Measurements from ENCODE around the gene CDH23.

The CDH23 gene

GRCh38 chr10:71511206-71511605 lies 114.5 kb downstream of the CDH23 start:
- DNase-seq (ENCODE audit: extremely low read depth in 1 of 2, low read depth in 1 of 2) = no peak

DNA sequence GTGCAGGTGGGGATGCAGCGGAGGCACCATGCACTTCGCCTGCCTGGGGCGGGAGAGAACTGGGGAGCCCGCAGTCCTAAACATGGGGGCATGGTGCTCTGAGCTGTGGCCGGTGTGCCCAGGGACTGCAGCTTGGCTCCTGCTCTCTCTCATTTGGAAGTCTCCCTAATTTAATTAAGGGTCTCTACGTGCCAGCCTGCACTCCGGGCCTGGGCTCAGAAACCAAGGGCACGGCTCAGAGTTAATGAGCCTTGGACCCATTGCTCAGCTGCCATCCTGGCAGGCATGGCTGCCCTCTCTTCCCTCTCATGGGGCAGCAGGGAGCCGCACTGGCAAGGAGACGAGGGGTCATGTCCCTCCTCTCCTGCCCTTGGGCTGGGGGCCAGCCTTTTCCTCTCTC lies 115.6 kb downstream of the CDH23 start:
- no peak for DNase-seq (ENCODE audit: extremely low read depth in 1 of 2, low read depth in 1 of 2)

GRCh38 chr10:71512761-71513539 lies 116.2 kb downstream of the CDH23 start:
- no peak for DNase-seq (ENCODE audit: extremely low read depth in 1 of 2, low read depth in 1 of 2)

DNA sequence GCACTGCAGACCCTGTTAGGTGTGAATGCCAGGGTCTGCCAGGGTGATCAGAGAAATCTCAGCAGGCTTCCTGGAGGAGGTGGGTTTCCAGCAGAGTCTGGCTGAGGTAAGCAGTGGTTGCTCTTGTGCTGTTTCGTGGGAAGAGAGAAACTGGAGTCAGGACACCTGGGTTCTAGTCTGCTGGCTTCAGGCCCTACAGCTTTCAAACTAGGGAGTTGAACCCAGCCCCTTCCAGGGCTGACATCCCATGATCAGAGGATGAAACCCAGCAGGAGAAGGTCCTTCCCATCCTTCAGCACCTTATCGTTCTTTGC lies 116.8 kb downstream of the CDH23 start:
- no peak for DNase-seq (ENCODE audit: extremely low read depth in 1 of 2, low read depth in 1 of 2)

DNA sequence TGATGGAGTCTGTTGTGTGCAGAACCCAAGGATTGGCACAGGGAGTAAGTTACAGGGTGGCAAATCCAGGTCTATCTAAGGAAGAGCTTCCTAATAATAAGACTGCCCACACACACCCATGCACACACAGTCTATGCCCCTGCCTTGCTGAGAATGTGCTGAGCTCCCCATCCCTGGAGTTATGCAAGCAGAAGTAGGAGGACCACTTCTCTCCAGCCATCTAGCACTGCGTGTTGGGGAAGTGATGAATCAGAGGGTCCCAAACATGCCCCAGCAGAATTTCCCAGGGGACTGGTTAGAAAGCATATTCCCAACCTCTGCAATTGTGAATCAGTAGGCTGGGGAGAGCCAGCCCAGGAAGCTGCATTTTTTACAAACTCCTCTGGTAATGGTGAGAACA lies 117.2 kb downstream of the CDH23 start:
- no peak for DNase-seq (ENCODE audit: extremely low read depth in 1 of 2, low read depth in 1 of 2)

DNA sequence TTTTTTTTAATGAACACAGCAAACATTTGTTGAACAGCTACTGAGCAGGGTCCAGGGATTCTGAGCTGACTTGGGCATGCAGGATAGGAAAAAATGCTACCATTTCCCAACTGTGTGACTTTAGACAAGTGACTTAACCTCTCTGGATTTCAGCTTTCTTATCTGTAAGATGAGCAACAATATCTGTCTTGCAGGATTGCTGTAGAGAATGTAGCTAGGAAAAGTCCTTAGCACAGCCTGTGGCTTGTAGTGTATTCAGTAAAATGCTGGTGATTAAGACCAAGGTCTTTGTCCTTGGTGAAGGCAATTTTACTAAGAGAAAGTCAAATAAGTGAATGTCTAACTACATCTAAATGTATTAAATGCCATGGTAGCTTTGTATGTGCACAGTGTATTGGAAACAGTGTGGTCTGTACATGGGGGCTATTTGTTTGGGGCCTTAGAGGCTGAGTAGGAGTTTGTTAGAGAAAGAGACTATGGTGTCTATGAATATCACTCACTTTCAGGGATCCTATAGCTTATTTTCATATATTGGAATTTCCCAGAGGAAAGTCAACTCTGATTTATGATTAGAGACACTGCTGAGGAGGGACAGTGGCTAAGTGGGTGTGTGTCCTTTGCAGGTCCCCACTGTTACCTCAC lies 118.9 kb downstream of the CDH23 start:
- no peak for DNase-seq (ENCODE audit: extremely low read depth in 1 of 2, low read depth in 1 of 2)

GRCh38 chr10:71516890-71517289 lies 120.2 kb downstream of the CDH23 start:
- no peak for DNase-seq (ENCODE audit: extremely low read depth in 1 of 2, low read depth in 1 of 2)

DNA sequence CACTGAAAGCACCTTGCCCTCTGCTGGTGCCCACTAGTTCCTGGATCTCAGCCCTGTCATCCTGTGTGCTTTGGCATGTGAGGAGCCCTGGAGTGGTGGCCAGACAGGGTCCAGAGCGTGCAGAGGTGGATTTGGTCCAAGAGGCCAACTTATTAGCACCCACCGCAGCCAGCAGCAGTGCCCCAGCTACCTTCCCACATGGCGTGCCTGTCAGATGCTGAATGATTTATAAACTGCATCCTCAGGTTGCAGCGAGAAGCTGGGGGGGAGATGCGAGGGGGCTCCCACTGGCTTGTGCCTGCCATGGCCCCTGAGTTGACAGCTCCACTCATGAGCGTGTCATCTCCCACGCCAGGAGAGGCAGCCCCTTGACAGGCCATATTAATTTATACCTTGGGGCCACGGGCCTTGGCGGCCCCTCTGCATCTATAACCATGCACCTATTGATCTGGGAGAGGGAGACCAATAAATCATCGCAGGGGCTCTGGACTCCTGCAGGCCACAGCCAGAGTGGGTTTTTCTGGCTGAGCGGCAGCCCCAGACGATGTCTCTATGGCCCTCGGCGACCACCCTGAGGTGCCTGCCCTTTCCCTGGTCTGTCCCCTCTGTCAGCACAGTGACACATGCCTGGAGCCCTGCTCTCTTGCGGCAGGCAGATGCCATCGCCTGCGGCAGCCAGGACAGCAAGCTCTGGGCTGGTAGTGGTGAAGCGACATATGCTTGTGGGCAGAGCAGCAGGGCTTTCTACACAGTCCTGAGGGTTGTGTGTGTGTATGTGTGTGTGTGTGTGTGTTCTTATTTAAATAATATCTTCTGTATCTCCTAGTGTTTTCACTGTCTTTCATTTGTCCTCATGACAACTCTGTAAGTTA lies 120.8 kb downstream of the CDH23 start:
- DNase-seq (ENCODE audit: extremely low read depth in 1 of 2, low read depth in 1 of 2) = no peak

DNA sequence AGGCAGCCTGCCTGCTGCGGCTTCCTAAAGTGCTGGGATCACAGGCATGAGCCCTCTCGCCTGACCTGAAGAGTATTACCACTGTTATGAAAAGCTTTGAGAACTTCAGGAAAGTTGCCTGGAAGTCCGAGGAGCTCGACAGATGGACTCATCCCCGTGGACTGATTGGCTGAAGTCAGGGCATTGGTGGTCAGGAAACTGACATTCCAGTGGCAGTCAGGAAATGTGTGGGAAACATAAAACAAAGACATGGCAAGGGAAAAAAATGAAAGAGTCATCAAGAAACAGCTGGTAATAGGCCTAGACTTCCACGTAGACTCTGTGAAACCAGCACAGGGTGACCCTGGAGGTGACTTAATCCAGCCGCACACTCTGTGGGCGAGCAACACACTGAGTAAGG lies 123.3 kb downstream of the CDH23 start:
- DNase-seq (ENCODE audit: extremely low read depth in 1 of 2, low read depth in 1 of 2) = no peak

DNA sequence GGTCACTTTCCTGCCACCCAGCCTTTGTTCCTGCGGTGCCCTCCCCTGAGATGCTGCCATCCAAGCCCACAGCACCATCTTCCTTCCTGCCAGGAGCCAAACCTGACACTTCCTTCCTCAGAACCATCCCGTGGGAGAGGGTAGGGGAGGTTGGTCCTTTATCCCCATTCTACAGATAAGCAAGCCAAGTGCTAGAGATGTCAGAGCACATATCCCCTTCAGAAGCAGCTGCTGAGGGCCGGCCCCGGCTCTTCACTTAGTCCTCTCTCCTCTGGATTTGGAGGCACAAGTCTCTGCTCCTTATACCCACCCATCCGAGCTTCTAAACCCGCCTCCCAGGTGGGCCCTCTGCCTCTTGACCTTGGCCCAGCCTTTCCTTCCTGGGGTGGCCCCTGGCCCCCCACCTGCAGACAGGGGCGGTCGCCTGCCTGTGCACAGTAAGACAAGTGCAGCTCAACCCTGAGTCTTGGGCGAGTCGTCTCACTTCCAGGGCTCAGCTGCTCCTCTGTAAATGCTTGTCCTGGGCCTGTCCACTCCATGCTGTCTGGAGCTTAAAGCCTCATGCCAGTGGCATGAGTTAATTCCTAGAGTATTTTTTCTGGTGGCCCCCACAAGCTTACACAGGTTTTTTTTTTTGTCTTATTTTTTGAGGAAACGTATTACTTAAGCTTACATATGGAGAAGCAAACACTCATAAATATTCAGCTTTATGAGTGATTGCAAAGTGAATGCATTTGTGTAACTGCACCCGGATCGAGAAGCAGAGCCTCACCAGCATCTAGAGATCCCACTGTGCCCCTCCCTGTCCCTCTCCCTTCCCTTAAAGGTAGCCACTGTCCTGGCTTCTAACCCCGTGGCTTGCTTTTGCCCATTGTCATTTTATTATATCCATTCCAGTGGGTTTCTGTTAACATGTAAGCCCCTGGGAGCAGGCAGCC lies 125.1 kb downstream of the CDH23 start:
- DNase-seq (ENCODE audit: extremely low read depth in 1 of 2, low read depth in 1 of 2) = no peak

DNA sequence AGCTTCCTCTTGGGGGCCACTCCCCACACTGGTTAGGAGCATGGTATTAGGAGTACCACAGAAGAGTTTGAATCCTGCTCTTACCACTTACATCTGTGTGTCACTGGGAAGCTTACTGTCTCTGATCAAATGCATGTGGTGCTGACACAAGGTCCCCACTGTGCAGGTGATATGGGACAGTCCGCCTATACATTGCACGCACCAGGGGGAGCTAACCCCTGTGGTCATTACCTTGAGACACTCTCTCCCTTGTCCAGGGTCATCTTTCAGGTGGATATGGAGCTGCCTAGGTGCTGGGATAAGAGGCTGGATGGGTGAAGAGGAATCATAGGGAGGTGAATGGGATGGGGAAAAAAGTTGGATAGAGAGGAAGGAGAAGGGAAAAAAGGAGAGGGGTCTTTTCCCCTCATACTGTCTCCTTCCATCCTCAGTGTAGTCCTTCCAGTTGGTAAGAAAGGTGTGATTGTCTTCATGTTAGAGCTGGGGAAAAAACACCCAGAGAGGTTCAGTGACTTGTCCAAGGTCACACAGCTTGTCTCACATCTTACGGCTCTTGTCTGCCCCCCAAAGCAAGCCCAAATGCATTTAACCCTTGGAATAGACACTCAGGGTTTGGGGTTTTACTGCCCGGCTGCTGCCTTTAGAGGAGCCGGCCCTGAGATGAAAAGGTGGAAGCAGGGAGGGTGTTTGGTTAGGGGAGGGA lies 125.9 kb downstream of the CDH23 start:
- no peak for DNase-seq (ENCODE audit: extremely low read depth in 1 of 2, low read depth in 1 of 2)

GRCh38 chr10:71523756-71524155 lies 127.0 kb downstream of the CDH23 start:
- no peak for DNase-seq (ENCODE audit: extremely low read depth in 1 of 2, low read depth in 1 of 2)

DNA sequence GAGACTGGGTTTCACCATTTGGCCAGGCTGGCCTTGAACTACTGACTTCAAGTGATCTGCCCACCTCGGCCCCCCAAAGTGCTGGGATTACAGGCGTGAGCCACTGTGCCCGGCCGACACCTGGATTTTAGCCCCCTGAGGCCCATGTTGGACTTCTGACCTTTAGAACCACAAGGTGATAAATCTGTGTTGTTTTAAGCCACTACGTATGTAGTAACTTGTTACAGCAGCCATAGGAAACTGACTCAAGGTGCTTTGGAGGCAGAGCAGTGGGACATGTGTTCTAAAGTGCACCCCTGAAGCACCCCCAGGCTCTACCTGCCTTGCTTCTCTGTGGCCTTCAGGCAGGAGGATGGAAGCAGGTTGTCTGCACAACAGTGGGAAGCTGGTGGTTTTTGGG lies 128.4 kb downstream of the CDH23 start:
- no peak for DNase-seq (ENCODE audit: extremely low read depth in 1 of 2, low read depth in 1 of 2)

GRCh38 chr10:71525721-71526120 lies 129.0 kb downstream of the CDH23 start:
- no peak for DNase-seq (ENCODE audit: extremely low read depth in 1 of 2, low read depth in 1 of 2)

- DNase-seq (ENCODE audit: extremely low read depth in 1 of 2, low read depth in 1 of 2) = no peak
Observed at GRCh38 chr10:71526653-71527052, 129.9 kb downstream of the CDH23 start.

DNA sequence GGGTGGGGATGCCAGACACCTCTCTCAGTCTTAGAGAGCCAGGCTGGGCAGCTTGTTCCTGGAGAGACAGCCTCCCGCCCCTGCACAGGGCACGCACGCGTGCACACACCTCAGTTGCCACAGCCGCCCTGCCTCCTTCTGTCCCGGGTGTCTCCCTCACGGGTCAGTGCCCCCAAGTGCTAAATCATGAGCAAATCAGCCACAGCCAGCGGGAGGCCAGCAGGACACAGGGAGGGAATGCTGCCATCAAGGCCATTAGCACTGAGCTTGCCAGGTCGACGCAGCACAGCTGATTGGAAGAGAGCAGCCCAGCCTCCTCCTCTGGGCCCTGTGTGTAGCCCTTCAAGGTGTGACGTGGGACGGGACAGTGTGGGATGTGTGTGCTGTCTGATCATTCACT lies 130.4 kb downstream of the CDH23 start:
- no peak for DNase-seq (ENCODE audit: extremely low read depth in 1 of 2, low read depth in 1 of 2)

GRCh38 chr10:71528371-71529206 lies 131.9 kb downstream of the CDH23 start:
- DNase-seq (ENCODE audit: extremely low read depth in 1 of 2, low read depth in 1 of 2) = no peak

DNA sequence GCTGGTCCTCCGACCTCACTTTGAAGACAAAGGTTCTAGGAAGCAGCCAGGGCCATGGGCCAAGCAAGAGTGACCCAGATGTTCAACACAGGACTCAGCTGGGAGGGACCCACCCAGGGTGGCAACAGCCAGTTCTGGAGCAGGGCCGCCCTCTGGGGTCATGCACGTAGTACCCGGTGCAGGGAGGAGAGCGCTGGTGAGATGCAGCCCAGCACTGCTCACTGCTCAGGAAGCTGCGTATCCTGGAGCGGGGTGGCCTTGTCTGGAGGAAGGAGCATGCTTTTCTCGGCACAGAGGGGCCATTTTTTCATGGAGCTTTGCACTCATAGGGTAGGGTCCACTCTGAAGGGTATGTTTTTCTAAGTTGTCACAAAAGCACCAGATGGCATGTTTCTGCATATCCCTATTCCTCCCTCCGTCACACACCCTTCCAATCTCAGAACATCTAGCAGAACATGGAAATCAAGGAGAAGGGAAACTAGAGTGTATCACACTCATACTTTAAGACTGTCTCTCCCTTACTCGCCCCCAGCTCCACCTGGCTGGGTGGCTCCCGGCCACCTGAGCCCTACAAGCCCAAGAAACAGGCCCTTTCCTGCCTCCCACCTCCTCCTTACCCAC lies 132.6 kb downstream of the CDH23 start:
- DNase-seq (ENCODE audit: extremely low read depth in 1 of 2, low read depth in 1 of 2) = no peak

DNA sequence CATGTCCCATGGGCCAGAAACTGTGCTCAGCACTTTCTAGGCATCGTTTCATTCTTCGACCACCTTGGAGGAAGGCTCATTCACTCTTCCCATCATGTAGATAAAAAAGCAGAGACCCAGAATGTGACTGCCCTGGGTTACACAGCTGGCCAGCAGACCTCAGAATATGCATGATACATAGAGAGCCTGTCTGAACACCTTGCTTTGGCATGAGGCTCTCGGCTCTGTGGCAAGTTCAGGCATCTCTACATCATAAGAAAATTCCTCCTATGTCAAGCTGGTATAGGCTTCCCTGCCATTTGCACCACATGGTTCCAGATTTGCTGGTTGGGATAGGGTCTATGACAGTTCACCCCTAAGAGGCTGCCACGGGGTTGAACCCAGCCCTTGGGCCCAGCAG lies 134.1 kb downstream of the CDH23 start:
- no peak for DNase-seq (ENCODE audit: extremely low read depth in 1 of 2, low read depth in 1 of 2)

All from activated CD8-positive, alpha-beta memory T cell treated with anti-CD3 and anti-CD28 coated beads for 1 hour (primary cell).